IgD-negative memory B cell (primary cell): ENCODE results near the gene DTX4. TPM values are rescaled to one million over a fixed set of nuclear protein-coding genes. Genes with fewer than 3 reads are reported as not detected.
A peak's percentile ranks its signal among the peaks of the same experiment; 100 is the strongest.

Experiments
- H3K27ac Mint-ChIP-seq, 3 donors: one replicate each; pipeline ENCODE4 v1.8.0; 2020 to 2022; ENCODE audit warnings: mild to moderate bottlenecking in 3 of 3, mixed read lengths in 3 of 3, moderate library complexity in 1 of 3
- H3K27me3 Mint-ChIP-seq: one replicate; pipeline ENCODE4 v1.8.0; 2021; ENCODE audit warnings: mixed read lengths
- H3K36me3 Mint-ChIP-seq: one replicate; pipeline ENCODE4 v1.8.0; 2020; ENCODE audit warnings: mild to moderate bottlenecking, mixed read lengths
- H3K4me1 Mint-ChIP-seq, 3 donors: one replicate each; pipeline ENCODE4 v1.8.0; 2020 to 2022; ENCODE audit warnings: mixed read lengths in 3 of 3, mild to moderate bottlenecking in 1 of 3
- H3K4me3 Mint-ChIP-seq, 4 donors: one replicate each; pipeline ENCODE4 v1.8.0; 2020 to 2022; ENCODE audit warnings: mild to moderate bottlenecking in 4 of 4, mixed read lengths in 4 of 4, moderate library complexity in 3 of 4
- H3K9me3 Mint-ChIP-seq, 3 donors: one replicate each; pipeline ENCODE4 v1.8.0; 2020 to 2021; ENCODE audit warnings: mixed read lengths in 3 of 3, mild to moderate bottlenecking in 1 of 3
- polyA plus RNA-seq: library from polyadenylated mRNA; unstranded; fragments of 300-500 nt; fragmentation: Illumina TruSeq; gene quantifications from one replicate; pipeline ENCODE4 v1.2.3, GENCODE V29; 2021

DTX4 gene
- polyA plus RNA-seq, 1 donor from 2014 or later, result 4.5 TPM

DNA sequence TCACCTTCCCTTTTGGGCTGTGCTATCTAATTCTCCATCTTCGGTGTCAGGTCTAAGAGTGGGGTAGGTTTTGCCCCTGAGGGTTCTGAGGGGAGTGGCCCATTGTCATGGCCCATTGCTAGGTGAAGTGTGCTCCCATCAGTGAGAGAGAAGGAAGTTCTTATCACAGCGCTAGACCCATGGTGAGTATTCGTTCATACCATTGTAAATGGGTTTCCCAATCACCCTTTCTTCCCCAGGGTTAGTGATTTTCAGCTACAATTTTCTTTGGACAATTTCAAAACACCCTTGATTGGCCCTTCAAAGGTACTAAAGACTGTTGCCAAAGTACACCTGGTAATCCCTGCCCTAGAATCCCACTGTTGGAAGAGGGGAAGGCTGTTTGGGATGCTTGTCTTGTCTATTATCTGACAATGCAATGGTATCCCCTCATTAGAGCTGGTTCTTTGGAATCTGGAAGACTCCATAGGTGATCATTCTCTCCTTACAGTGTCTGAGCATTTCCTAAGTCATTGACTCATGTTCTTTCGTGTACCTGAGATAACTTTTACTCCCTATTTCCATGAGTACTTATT, 20.6 kb downstream of the DTX4 start:
- Mint-ChIP-seq H3K27ac (peak overlapping the region in 1 of 3 donors; percentile 70), H3K36me3 (peaks cover 25% of the 10 kb centered on the region), H3K4me3 (no peak overlapping the region), H3K27me3 (no peaks in the 10 kb centered on the region), H3K9me3 (no peaks in the 10 kb centered on the region), H3K4me1 (peaks cover 12 to 31% (median 13%) of the 10 kb centered on the region in 3 donors)

DNA sequence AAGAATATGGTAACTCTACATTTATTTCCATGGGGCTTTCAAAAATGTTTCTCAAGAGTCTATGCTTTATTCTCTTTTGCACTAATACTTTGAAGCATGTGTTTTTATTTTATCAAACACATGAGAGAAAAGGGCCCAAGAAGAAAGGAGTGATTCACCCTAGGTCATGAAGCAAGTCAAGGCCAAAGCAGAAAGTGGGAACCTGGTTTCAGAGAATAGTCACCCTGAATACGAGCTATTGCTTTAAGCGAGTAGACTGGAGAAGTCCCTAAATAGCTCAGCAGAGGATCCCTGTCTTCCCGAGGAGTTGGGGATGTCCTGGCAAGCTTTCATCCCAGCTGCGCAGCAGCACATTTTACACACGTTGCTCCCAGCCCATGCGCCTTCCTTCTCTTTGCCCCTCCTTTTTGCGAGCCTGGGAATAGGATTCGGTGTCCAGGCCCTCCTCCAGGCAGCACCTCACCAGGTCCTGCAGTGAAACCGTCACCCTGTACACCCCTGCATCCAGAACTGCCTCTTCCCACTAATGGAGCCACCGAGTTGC, 21.7 kb downstream of the DTX4 start:
- Mint-ChIP-seq H3K9me3 (no peaks in the 10 kb centered on the region), H3K27me3 (no peaks in the 10 kb centered on the region), H3K27ac (no peak overlapping the region), H3K4me3 (no peak overlapping the region), H3K36me3 (peaks cover 25% of the 10 kb centered on the region), H3K4me1 (peaks cover 12 to 37% (median 13%) of the 10 kb centered on the region in 3 donors)

DNA sequence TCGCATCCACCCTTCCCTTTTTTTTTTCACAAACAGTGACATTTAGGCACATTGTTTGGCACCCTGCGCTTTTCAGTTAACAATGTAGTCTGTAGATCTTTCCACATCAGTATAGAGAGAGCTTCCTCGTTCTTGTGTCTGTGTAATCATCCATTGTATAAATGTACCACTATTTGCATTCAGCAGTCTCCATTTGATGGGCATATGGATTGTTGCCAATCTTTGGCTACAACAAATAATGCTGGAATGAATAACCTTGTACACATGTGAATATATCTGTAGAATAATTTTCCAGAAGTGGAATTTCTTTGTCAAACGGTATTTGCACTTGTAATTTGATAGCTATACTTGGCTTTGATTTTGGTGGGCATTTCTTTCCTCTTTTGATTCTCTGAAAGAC, 23.7 kb downstream of the DTX4 start:
- Mint-ChIP-seq H3K4me3 (no peak overlapping the region), H3K4me1 (peaks cover 21 to 52% (median 26%) of the 10 kb centered on the region in 3 donors), H3K9me3 (peaks cover 0 to 3% (median 0%) of the 10 kb centered on the region in 3 donors), H3K36me3 (peaks cover 21% of the 10 kb centered on the region), H3K27me3 (no peaks in the 10 kb centered on the region), H3K27ac (no peak overlapping the region)

DNA sequence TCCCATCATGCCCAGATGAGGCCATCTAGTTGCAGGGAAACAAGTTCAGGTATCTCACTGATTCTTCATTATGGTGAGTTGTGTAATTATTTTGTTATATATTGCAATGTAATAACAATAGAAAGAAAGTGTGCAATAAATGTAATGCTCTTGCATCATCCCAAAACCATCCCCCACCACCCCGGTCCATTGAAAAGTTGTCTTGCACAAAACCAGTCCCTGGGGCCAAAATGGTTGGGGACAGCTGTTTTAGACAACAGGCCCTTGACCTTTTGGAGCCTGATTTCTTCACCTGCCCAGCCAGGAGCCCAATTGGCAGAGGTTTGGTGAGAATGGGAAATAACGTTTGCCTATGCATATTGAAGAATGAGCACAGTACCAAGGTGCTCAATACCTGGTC, 24.8 kb downstream of the DTX4 start:
- Mint-ChIP-seq H3K27ac (no peak overlapping the region), H3K9me3 (peaks cover 0 to 3% (median 0%) of the 10 kb centered on the region in 3 donors), H3K36me3 (peaks cover 21% of the 10 kb centered on the region), H3K4me1 (peaks cover 28 to 56% (median 31%) of the 10 kb centered on the region in 3 donors), H3K27me3 (no peaks in the 10 kb centered on the region), H3K4me3 (no peak overlapping the region)

DNA sequence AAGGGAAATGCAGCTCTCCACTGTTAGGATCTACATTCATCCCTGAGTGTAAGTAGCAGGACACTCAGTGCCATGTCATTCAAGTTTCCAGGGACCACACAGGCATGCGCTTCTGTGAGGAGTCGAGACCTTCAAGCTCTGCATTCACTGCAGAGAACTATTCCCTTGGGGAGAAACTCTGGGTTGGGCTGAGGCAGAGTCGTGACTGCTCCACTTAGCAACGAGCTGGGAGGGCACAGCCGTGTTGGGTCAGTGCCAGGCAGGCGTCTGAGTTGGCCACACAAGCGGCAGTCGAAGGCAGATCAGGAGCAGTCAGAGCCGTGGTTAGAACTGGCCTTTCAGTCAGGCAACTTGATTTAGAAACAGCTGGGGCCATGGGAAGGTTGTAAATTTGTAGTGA, 26.1 kb downstream of the DTX4 start:
- Mint-ChIP-seq H3K27me3 (no peaks in the 10 kb centered on the region), H3K36me3 (peaks cover 16% of the 10 kb centered on the region), H3K4me1 (peaks cover 32 to 64% (median 32%) of the 10 kb centered on the region in 3 donors), H3K27ac (no peak overlapping the region), H3K4me3 (no peak overlapping the region), H3K9me3 (peaks cover 0 to 3% (median 0%) of the 10 kb centered on the region in 3 donors)

DNA sequence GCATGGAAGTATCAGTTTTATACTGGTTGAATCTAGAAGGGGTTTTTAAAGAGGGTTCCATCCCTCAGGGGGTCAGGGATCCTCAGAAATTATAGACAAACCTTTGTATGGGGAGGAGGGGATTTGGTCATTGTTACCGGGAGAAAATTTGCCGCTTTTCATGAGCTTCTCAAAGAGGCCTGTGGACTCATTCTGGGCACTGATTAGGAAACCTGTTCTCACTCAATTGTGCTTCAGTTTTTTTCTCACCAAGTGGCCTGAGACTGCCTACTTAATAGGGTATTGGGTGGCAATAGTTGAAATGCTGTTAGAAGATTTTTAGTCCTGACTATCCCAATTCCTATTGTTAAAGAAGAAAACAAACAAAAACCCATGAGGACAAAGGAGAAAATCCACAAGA, 26.8 kb downstream of the DTX4 start:
- H3K9me3 Mint-ChIP-seq, result peaks cover 0 to 3% (median 0%) of the 10 kb centered on the region in 3 donors
- H3K36me3 Mint-ChIP-seq, result peaks cover 15% of the 10 kb centered on the region
- H3K4me1 Mint-ChIP-seq, result peaks cover 32 to 67% (median 32%) of the 10 kb centered on the region in 3 donors
- H3K27ac Mint-ChIP-seq, result peak overlapping the region in 1 of 3 donors; percentile 47
- H3K4me3 Mint-ChIP-seq, result no peak overlapping the region
- no peaks in the 10 kb centered on the region for H3K27me3 Mint-ChIP-seq

DNA sequence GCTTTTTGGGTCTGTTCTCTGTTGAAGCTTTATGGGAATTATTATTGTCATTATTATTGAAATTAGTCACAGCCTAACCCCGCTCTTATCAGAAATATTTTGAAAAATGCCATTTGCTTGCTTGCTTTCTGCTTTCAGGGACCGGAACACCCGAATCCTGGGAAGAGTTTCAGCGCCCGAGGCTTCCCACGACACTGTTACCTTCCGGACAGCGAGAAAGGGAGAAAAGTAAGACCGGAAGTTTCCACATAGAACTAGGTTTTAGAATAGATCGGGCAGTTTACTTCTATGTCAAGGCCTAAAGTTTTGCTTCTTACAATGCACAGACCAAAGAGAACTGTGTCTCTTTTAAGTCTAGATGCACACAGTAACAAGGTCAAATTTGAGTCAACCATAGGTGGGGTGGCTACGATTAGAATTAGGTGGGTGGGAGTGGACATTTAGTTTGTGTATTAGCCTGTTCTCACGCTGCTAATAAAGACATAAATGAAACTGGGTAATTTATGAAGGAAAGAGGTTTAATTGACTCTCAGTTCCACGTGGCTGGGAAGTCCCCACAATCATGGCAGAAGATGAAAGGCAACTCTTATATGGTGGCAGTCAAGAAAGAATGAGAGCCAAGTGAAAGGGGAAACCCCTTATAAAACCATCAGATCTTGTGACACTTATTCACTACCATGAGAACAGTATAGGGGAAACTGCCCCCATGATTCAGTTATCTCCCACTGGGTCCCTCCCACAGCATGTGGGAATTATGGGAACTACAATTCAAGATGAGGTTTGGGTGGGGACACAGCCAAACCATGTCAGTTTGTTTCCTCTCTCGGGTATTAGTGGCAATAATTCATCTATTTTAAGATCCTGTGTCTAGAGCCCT, 27.9 kb downstream of the DTX4 start:
- peak overlapping the region in 3 of 4 donors; percentile 2 to 50 (median 30) for H3K4me3 Mint-ChIP-seq
- H3K27ac Mint-ChIP-seq, result peak overlapping the region; percentile 0 to 90 (median 53)
- peaks cover 30 to 63% (median 39%) of the 10 kb centered on the region in 3 donors for H3K4me1 Mint-ChIP-seq
- no peaks in the 10 kb centered on the region for H3K27me3 Mint-ChIP-seq
- H3K9me3 Mint-ChIP-seq, result peaks cover 0 to 3% (median 0%) of the 10 kb centered on the region in 3 donors
- H3K36me3 Mint-ChIP-seq, result peaks cover 12% of the 10 kb centered on the region

DNA sequence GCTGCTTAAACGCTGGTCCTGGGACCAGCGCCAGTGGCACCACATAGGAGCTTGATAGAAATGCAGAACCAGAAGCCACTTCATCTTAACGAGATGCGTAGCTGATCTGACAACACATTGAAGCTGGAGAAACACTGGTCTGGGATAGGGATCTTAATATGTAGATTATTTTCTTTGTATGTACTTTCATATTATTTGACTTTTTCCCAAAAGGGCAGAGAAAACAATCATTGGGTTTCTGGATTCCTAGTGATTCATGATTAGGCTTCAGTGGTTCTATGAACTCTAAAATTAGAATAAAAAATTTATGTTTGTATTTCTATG, 28.5 kb downstream of the DTX4 start:
- peak overlapping the region in 1 of 3 donors; percentile 53 for H3K27ac Mint-ChIP-seq
- H3K9me3 Mint-ChIP-seq, result peaks cover 0 to 3% (median 0%) of the 10 kb centered on the region in 3 donors
- peaks cover 30 to 62% (median 42%) of the 10 kb centered on the region in 3 donors for H3K4me1 Mint-ChIP-seq
- peaks cover 10% of the 10 kb centered on the region for H3K36me3 Mint-ChIP-seq
- no peaks in the 10 kb centered on the region for H3K27me3 Mint-ChIP-seq
- peak overlapping the region in 2 of 4 donors; percentile 2 to 45 for H3K4me3 Mint-ChIP-seq

DNA sequence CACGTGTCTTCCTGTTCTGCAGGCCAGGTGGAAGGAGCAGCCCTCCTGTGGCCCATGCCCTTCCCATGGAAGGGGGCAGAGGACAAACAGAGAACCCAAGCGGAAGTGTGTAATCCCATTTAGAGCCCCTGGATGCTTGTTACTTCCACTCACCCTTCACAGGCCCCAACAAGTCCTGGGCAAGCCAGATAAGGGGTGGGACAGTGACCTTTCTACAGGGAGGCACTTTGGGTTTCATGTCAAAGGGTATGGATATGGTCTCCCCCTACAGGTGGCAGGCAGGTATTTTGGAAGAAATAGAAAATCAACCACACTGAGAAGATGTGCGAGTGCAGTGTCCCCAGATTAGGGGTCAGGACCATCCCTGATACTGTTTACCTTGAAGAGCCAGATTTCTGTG, 29.4 kb downstream of the DTX4 start:
- peaks cover 0 to 3% (median 0%) of the 10 kb centered on the region in 3 donors for H3K9me3 Mint-ChIP-seq
- no peak overlapping the region for H3K27ac Mint-ChIP-seq
- no peak overlapping the region for H3K4me3 Mint-ChIP-seq
- H3K4me1 Mint-ChIP-seq, result peaks cover 32 to 58% (median 40%) of the 10 kb centered on the region in 3 donors
- H3K36me3 Mint-ChIP-seq, result peaks cover 4% of the 10 kb centered on the region
- no peaks in the 10 kb centered on the region for H3K27me3 Mint-ChIP-seq

DNA sequence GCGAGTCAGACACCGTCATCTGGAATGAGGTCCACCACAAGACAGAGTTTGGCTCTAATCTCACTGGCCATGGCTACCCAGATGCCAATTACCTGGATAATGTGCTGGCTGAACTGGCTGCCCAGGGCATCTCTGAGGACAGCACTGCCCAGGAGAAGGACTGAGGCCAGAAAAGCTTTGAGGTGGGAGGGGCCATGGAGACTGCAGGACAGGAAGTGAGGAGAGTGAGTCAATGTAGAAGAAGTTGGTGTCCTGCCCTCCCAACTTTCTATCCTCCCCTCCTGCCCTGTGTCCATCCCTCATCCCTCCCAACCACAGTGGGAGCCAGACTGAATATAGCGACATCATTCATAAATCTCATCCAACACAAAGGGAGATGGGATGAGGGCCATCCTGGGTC, 32.8 kb downstream of the DTX4 start:
- peaks cover 0 to 3% (median 0%) of the 10 kb centered on the region in 3 donors for H3K9me3 Mint-ChIP-seq
- no peaks in the 10 kb centered on the region for H3K27me3 Mint-ChIP-seq
- no peak overlapping the region for H3K4me3 Mint-ChIP-seq
- H3K4me1 Mint-ChIP-seq, result peaks cover 46 to 61% (median 50%) of the 10 kb centered on the region in 3 donors
- H3K27ac Mint-ChIP-seq, result peak overlapping the region in 1 of 3 donors; percentile 75
- no peaks in the 10 kb centered on the region for H3K36me3 Mint-ChIP-seq

DNA sequence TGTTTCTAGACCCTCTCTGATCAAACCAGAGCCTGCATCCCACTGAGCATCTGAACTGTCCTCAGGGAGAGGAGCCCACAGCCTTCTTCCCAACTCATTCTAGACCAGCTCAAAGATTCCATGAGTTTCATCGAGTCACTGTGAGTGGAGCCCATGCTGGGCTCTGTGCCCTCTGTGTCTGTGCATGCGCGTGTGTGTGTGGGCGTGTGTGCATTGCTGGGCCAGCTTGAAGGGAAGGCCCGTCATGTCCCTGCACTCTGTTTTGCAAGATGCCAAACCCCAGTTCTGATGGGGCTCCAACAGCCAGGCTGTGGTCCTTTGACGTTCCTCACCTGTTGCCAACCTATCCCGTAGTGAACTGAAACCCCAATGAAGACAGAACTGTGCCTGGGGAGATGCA, 33.7 kb downstream of the DTX4 start:
- H3K36me3 Mint-ChIP-seq, result no peaks in the 10 kb centered on the region
- peaks cover 41 to 57% (median 41%) of the 10 kb centered on the region in 3 donors for H3K4me1 Mint-ChIP-seq
- H3K4me3 Mint-ChIP-seq, result peak overlapping the region in 1 of 4 donors; percentile 55
- no peaks in the 10 kb centered on the region for H3K9me3 Mint-ChIP-seq
- peak overlapping the region in 2 of 3 donors; percentile 35 to 73 for H3K27ac Mint-ChIP-seq
- H3K27me3 Mint-ChIP-seq, result no peaks in the 10 kb centered on the region

DNA sequence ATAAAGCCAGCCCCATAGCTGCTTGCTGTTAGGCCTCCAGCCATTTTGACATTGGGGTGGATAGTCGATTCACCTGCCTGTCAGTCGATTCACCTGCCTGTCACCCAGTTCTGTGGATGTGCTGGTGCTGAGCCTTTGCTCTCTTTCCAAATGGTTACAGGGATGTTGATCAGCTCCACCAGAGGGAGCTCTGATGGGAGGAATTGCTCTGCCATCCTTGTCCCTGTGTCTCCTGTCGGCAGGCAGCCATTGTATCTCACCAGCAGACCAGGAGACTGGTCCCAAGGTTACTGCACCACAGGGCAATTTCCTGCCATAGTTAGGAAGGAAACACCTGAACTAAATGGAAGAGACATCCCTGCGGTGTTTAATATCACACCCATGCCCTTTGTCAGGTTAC, 34.7 kb downstream of the DTX4 start:
- no peaks in the 10 kb centered on the region for H3K27me3 Mint-ChIP-seq
- H3K36me3 Mint-ChIP-seq, result no peaks in the 10 kb centered on the region
- H3K27ac Mint-ChIP-seq, result peak overlapping the region in 2 of 3 donors; percentile 9 to 90
- peak overlapping the region; percentile 1 to 97 (median 74) for H3K4me3 Mint-ChIP-seq
- H3K9me3 Mint-ChIP-seq, result no peaks in the 10 kb centered on the region
- peaks cover 33 to 55% (median 34%) of the 10 kb centered on the region in 3 donors for H3K4me1 Mint-ChIP-seq

DNA sequence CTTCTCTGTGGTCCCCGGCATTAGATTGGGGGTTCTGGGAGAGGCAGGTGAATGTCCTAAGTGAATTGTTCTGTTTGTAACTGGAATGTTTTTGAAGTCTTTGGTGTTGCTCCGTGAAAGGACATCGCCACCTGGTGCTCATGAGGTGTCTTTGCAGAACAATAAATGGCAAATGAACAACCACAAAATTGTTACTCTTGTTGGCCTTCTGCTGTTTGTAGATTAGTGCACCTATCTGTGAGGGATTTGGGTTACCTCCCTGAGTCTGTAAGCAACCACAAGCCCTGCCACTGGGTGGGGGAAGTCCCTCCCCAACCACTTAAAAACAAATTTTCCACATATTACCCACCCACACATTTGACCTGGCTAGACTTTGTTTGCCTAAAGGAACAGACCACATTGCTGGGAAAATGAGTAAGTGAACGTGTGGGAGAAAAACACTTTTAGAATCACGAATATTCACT, 36.1 kb downstream of the DTX4 start:
- Mint-ChIP-seq H3K27ac (peak overlapping the region; percentile 87 to 94 (median 90)), H3K36me3 (no peaks in the 10 kb centered on the region), H3K27me3 (no peaks in the 10 kb centered on the region), H3K9me3 (no peaks in the 10 kb centered on the region), H3K4me3 (peak overlapping the region; percentile 92 to 97 (median 95)), H3K4me1 (peaks cover 30 to 58% (median 41%) of the 10 kb centered on the region in 3 donors)

DNA sequence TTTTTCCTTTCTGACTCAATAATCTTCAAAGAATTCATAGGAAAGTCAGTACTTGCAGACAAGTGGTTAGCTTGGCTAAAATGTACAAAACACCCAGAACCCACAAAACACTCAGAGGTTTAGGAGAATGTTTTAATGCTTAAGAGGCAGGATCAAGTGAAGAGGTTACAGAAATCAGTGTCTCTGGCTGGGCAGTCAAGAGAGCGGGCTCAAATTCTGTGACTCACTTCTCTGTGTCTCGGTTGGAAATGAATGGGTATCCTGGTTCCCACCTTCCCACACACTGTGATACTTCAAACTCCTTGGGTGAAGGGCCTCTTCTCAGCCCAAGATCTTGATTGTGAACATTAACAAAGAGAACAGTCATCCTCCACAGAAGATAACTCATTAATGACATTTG, 37.0 kb downstream of the DTX4 start:
- peaks cover 29 to 66% (median 47%) of the 10 kb centered on the region in 3 donors for H3K4me1 Mint-ChIP-seq
- peak overlapping the region; percentile 92 to 97 (median 95) for H3K4me3 Mint-ChIP-seq
- peak overlapping the region in 2 of 3 donors; percentile 90 to 94 for H3K27ac Mint-ChIP-seq
- no peaks in the 10 kb centered on the region for H3K27me3 Mint-ChIP-seq
- no peaks in the 10 kb centered on the region for H3K9me3 Mint-ChIP-seq
- no peaks in the 10 kb centered on the region for H3K36me3 Mint-ChIP-seq

DNA sequence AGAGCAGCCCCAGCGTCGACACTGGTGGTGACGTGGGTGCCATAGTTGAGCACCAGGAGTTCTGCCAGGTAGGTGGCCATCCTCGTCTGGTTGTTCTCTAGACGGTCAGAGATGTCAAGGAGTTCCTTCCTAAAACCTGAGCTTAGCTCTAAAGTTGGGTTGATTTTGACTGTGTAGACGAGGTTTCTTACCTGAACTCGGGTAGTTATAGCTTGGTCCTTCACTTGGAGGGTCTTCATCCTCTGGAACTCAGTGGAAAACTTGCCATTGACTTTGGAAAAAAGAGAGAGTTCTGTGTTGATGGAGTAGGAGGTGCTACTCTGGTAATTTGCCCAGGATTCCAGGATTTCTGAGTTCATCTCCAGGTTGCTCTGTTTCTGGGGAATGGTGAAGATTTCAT, 40.3 kb downstream of the DTX4 start:
- Mint-ChIP-seq H3K4me3 (peak overlapping the region; percentile 92 to 97 (median 95)), H3K4me1 (peaks cover 27 to 65% (median 52%) of the 10 kb centered on the region in 3 donors), H3K27me3 (no peaks in the 10 kb centered on the region), H3K27ac (peak overlapping the region; percentile 90 to 99 (median 94)), H3K36me3 (no peaks in the 10 kb centered on the region), H3K9me3 (peaks cover 0 to 3% (median 0%) of the 10 kb centered on the region in 3 donors)
